Measurements from ENCODE around the gene SIGLEC8. TPM values are rescaled to one million over a fixed set of nuclear protein-coding genes. Genes with fewer than 3 reads are reported as not detected.

Gene SIGLEC8
- total RNA-seq (2014; rRNA removed; shearing (Covaris generic)) (not detected in 2 replicates), total RNA-seq (2022) (not detected in 2 replicates), Bru-seq, nascent RNA (not detected), BruChase-seq, experiment 1, labeled RNA remaining after a 6-hour chase (not detected), BruChase-seq, experiment 2, labeled RNA remaining after a 2-hour chase (not detected)
- long read RNA-seq: 0 reads

DNA sequence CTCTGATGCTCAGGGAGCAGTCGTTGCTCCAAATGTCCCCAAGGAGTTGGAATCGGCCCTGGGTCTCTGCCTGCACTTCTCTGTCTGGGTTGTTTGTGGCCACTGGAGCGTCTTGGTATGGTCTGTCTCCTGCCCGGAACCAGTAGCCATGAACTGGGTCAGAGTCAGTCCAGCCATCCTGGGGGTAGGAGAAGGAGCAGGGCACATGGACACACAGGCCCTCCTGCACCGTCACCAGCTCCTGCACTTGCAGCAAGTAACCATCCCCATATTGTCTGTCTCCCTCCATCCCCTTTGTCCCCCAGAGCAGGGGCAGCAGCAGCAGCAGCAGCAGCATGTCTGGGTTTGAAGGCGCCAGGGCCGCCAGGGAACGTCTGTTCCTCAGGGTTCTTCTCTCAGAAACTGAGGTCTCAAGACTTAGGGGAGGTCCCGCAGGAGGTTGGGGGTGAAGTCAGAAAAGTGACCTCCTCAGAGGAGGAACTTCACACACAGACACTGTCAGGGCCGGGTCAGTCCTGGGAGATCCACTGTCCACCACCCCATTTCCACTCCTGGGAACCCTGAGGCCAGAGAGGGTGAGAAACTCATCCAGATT lies at the start of gene SIGLEC8:
SIGLEC8 (minus strand) TSS at position 404 of the 595 bp plus-strand sequence; CDS start at position 337, 67 bp downstream.
- H2AFZ ChIP-seq (ENCODE audit: low read length): no peak within 1 kb of the TSS
- no peaks in the 10 kb centered on the region for H3K4me1 ChIP-seq (ENCODE audit: insufficient read depth, low read length, poor library complexity, severe bottlenecking)
- intact Hi-C loops (cut with micrococcal nuclease; ENCODE audit: unreplicated experiment): no loop called here
- no peaks in the 10 kb centered on the region for H3K36me3 ChIP-seq (ENCODE audit: insufficient read depth, low read length)
- POLR2A ChIA-PET: no interaction called here
- CTCF ChIA-PET (ENCODE audit: unreplicated experiment): no interaction called here
- no peak within 1 kb of the TSS for H3K4me2 ChIP-seq (ENCODE audit: low read length)
- no peak within 1 kb of the TSS for H3K27ac ChIP-seq (ENCODE audit: low read depth, low read length, poor library complexity, severe bottlenecking)
- H3K4me3 ChIP-seq (ENCODE audit: low read depth, low read length, poor library complexity, severe bottlenecking): no peak within 1 kb of the TSS
- H3K9me3 ChIP-seq (ENCODE audit: low read length): no peaks in the 10 kb centered on the region
- no peaks in the 10 kb centered on the region for H3K79me2 ChIP-seq (ENCODE audit: insufficient read depth, low read depth, low read length)
- H3K9me2 ChIP-seq (ENCODE audit: insufficient read depth, low read length): no peaks in the 10 kb centered on the region
- BruUV-seq (replicated peaks): no TSS peak
- H4K20me1 ChIP-seq (ENCODE audit: insufficient read depth, low read length): no peaks in the 10 kb centered on the region
- no peak for DNase-seq (ENCODE audit: low spot score)
- TF ChIP-seq EZH2phosphoT487 (IDR thresholded peaks at IDR 0.05; ENCODE audit: borderline replicate concordance, low read depth, low read length): no peak
- TF ChIP-seq, protein P1, sequence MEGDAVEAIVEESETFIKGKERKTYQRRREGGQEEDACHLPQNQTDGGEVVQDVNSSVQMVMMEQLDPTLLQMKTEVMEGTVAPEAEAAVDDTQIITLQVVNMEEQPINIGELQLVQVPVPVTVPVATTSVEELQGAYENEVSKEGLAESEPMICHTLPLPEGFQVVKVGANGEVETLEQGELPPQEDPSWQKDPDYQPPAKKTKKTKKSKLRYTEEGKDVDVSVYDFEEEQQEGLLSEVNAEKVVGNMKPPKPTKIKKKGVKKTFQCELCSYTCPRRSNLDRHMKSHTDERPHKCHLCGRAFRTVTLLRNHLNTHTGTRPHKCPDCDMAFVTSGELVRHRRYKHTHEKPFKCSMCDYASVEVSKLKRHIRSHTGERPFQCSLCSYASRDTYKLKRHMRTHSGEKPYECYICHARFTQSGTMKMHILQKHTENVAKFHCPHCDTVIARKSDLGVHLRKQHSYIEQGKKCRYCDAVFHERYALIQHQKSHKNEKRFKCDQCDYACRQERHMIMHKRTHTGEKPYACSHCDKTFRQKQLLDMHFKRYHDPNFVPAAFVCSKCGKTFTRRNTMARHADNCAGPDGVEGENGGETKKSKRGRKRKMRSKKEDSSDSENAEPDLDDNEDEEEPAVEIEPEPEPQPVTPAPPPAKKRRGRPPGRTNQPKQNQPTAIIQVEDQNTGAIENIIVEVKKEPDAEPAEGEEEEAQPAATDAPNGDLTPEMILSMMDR (conservative IDR thresholded peaks at IDR 0.05; ENCODE audit: low read length): no peak

DNA sequence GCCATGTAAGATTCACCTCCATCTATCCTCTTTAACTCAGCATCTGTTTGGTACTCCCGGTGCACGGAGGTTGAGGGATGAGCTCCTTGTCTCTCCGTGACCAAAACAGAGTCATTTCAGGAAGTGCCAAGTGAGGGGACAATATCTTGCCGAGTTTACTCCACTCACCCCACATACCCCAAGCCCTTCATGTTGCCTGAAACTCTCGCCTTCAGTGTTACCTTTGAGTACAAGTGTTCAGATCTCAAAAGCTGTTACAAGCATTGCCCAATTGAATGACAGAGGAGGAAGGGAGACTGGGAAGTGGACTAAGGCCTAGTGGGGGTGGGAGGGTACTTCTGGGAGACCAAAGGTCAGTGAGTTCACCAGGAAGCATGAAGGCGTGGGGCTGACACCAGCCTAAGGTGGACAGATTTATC lies 49.4 kb upstream of the SIGLEC8 start:
- ChIA-PET CTCF (ENCODE audit: unreplicated experiment) (no interaction called here), POLR2A (no interaction called here)
- Histone ChIP-seq H2AFZ (ENCODE audit: low read length) (no peak overlapping the region), H3K4me3 (ENCODE audit: low read depth, low read length, poor library complexity, severe bottlenecking) (no peak overlapping the region), H3K27ac (ENCODE audit: low read depth, low read length, poor library complexity, severe bottlenecking) (no peak overlapping the region), H3K36me3 (ENCODE audit: insufficient read depth, low read length) (no peaks in the 10 kb centered on the region), H4K20me1 (ENCODE audit: insufficient read depth, low read length) (no peaks in the 10 kb centered on the region), H3K9me3 (ENCODE audit: low read length) (no peaks in the 10 kb centered on the region), H3K9me2 (ENCODE audit: insufficient read depth, low read length) (no peaks in the 10 kb centered on the region), H3K4me1 (ENCODE audit: insufficient read depth, low read length, poor library complexity, severe bottlenecking) (no peaks in the 10 kb centered on the region), H3K4me2 (ENCODE audit: low read length) (no peak overlapping the region), H3K79me2 (ENCODE audit: insufficient read depth, low read depth, low read length) (no peaks in the 10 kb centered on the region)
- DNase-seq (ENCODE audit: low spot score): no peak
- TF ChIP-seq, protein P1 (conservative IDR thresholded peaks at IDR 0.05; ENCODE audit: low read length): no peak
- no peak for TF ChIP-seq EZH2phosphoT487 (IDR thresholded peaks at IDR 0.05; ENCODE audit: borderline replicate concordance, low read depth, low read length)
- intact Hi-C loops (cut with micrococcal nuclease; ENCODE audit: unreplicated experiment): no loop called here
- BruUV-seq (replicated peaks): no TSS peak

DNA sequence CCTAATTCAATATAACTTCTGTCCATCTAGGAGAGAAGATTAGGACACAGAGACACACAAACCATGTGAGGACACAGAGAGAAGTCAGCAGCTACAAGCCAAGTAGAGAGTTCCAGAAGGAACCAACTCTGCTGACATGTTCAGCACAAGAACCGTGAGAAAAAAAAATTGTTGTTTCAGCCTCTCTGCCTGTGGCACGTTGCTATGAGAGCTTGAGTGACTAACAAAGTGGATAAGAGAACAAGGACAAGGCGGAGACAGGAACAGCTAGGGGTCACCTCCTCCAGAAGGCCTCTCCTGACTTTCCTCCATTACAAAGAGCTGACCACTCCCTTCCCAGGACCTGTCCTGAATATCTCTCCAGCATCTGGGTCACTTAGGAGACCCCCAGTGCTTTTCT lies 48.9 kb upstream of the SIGLEC8 start:
- ChIA-PET POLR2A (interaction anchor here (0.8 kb wide), 1 partner anchor 11 kb away, joined by 3 read pairs; no protein-coding TSS in a partner anchor), CTCF (ENCODE audit: unreplicated experiment) (no interaction called here)
- BruUV-seq (replicated peaks): no TSS peak
- H3K4me2 ChIP-seq (ENCODE audit: low read length): no peak overlapping the region
- no peaks in the 10 kb centered on the region for H4K20me1 ChIP-seq (ENCODE audit: insufficient read depth, low read length)
- H3K9me2 ChIP-seq (ENCODE audit: insufficient read depth, low read length): no peaks in the 10 kb centered on the region
- intact Hi-C loops (cut with micrococcal nuclease; ENCODE audit: unreplicated experiment): no loop called here
- no peak overlapping the region for H3K4me3 ChIP-seq (ENCODE audit: low read depth, low read length, poor library complexity, severe bottlenecking)
- DNase-seq (ENCODE audit: low spot score): no peak
- no peak overlapping the region for H3K27ac ChIP-seq (ENCODE audit: low read depth, low read length, poor library complexity, severe bottlenecking)
- H2AFZ ChIP-seq (ENCODE audit: low read length): no peak overlapping the region
- no peaks in the 10 kb centered on the region for H3K4me1 ChIP-seq (ENCODE audit: insufficient read depth, low read length, poor library complexity, severe bottlenecking)
- H3K79me2 ChIP-seq (ENCODE audit: insufficient read depth, low read depth, low read length): no peaks in the 10 kb centered on the region
- no peaks in the 10 kb centered on the region for H3K36me3 ChIP-seq (ENCODE audit: insufficient read depth, low read length)
- TF ChIP-seq, protein P1 (conservative IDR thresholded peaks at IDR 0.05; ENCODE audit: low read length): no peak
- no peak for TF ChIP-seq EZH2phosphoT487 (IDR thresholded peaks at IDR 0.05; ENCODE audit: borderline replicate concordance, low read depth, low read length)
- no peaks in the 10 kb centered on the region for H3K9me3 ChIP-seq (ENCODE audit: low read length)
